A549 (cell line): Measurements from ENCODE around the gene CACNG3.

Source experiments
- BHLHE40 ChIP-seq: IDR thresholded peaks from 2 replicates; pipeline ENCODE4 v1.6.1; 2012; ENCODE audit warnings: low read depth, low read length, inconsistent platforms
- CBX8 ChIP-seq: fragments of 200-600 bp; sonication (generic); IDR thresholded peaks from 2 replicates; pipeline ENCODE4 v1.6.1; 2016
- CHD2 ChIP-seq: fragments of 150-350 bp; IDR thresholded peaks from 2 replicates; pipeline ENCODE4 v1.6.1; 2014; ENCODE audit warnings: low read length; ENCODE audit not compliant: partially characterized antibody
- CHD4 ChIP-seq: fragments of 200-600 bp; sonication (generic); IDR thresholded peaks from 2 replicates; pipeline ENCODE4 v1.6.1; 2016; ENCODE audit warnings: antibody characterized with exemption, mild to moderate bottlenecking, borderline replicate concordance
- CTCF ChIP-seq: fragments of >200 bp; sonication (Bioruptor Twin); formaldehyde crosslinking; IDR thresholded peaks from 3 replicates; pipeline ENCODE4 v1.5.1; 2016
- EP300 ChIP-seq, 2 experiments: fragments of >200 bp; sonication (Bioruptor Twin); formaldehyde crosslinking; IDR thresholded peaks; 2 replicates in 1 of 2; 3 replicates in 1 of 2; pipeline ENCODE4 v1.6.1; 2016 to 2017
- ESRRA ChIP-seq: fragments of 150-350 bp; IDR thresholded peaks from 2 replicates; pipeline ENCODE4 v1.6.1; 2014; ENCODE audit warnings: mild to moderate bottlenecking, low read length, borderline replicate concordance
- MAFK ChIP-seq: fragments of 450-650 bp; IDR thresholded peaks from 2 replicates; pipeline ENCODE4 v1.6.1; 2014; ENCODE audit not compliant: partially characterized antibody
- MAZ ChIP-seq: fragments of 150-350 bp; IDR thresholded peaks from 2 replicates; pipeline ENCODE4 v1.6.1; 2014; ENCODE audit warnings: antibody characterized with exemption, low read depth, low read length, borderline replicate concordance
- POLR2A ChIP-seq: IDR thresholded peaks from 2 replicates; pipeline ENCODE4 v1.6.1; 2012; ENCODE audit warnings: mild to moderate bottlenecking, low read length
- TF ChIP-seq, protein P1 (sequence below): IDR thresholded peaks from 2 replicates; pipeline ENCODE4 v1.6.1; 2012

- TF ChIP-seq CTCF: no peak
- TF ChIP-seq, protein P1, sequence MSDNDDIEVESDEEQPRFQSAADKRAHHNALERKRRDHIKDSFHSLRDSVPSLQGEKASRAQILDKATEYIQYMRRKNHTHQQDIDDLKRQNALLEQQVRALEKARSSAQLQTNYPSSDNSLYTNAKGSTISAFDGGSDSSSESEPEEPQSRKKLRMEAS: no peak
- TF ChIP-seq EP300 (IDR thresholded peaks at IDR 0.05): no peak
- no peak for TF ChIP-seq CBX8
- TF ChIP-seq BHLHE40: no peak
- no peak for TF ChIP-seq MAFK
- no peak for TF ChIP-seq ESRRA
- no peak for TF ChIP-seq POLR2A
- TF ChIP-seq MAZ: no peak
- TF ChIP-seq CHD2: no peak
- no peak for TF ChIP-seq CHD4
These were observed 63.1 kb downstream of the CACNG3 start for GRCh38 chr16:24319126-24319814.
